ENCODE data around the gene CFAP92.

CFAP92 gene

DNA sequence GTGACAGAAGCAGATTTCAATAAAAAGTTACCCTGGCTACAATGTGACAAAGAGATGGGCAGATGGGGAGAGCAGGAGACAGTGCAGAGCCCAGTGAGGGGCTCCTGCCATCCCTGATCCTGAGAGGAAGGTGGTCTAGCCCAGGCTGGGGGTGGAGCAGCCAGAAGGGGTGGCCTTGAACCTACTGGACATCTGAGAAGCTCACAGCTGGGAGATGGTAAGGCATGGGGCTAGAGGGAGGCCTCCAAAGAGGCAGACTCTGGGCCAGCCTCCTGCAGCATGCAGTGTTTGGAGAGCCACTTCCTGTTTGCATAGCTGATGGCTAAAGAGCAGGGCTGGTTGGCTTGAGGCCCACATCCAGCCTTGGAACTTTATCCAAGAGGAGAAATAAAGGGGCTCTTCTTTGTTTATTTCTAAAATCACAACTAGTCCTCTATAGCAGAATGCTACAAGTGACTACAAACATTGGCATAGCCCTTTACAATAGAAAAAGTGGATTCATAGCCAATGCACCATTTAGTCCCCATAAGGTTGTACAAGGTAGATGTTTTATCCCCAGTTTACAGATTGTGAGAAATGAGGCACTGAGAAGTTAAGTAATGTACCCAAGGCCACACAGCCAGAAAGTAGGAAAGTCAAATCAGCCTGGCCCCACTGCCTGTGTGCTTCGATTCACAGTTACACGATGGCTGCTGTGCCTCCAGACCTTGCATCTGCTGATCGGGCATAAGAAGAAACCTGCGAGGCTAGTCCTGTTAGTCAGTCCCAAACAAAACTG is 11.8 kb upstream of the CFAP92 start:
- DNase-seq, result no peak

DNA sequence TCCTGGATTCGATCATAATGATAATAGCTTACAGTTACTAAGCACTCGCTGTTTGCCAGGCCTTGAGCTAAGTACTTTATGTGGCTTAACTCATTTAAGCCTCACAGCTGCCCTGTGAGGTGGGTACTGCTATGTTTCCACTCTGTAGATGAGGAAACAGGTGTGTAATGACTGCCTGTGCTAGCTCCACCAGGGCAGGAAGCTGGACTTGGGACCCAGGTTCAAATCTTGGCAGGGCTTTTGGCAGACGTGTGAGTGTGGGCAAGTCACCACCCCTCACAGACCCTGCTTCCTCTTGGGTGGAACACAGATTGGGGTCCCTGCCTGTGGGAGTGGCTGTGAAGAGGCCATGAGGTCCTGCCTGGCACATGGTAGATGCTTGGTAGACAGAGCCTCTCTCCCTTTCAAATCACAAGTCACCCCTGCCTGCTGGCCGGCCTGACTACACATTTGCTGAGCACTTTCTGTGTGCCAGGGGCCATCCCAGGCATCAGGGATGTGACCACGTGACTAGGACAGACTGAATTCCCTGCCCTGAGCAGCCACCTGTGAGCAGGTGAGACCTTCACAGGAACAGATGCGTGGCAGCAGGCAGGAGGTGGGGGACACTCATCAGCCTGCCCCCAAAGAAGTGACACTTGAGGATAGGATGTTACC is 10.9 kb upstream of the CFAP92 start:
- no peak for DNase-seq

- peak; percentile 31 to 69 (median 60) for DNase-seq
Observed at GRCh38 chr3:129003578-129004112, 9.8 kb upstream of the CFAP92 start.

DNA sequence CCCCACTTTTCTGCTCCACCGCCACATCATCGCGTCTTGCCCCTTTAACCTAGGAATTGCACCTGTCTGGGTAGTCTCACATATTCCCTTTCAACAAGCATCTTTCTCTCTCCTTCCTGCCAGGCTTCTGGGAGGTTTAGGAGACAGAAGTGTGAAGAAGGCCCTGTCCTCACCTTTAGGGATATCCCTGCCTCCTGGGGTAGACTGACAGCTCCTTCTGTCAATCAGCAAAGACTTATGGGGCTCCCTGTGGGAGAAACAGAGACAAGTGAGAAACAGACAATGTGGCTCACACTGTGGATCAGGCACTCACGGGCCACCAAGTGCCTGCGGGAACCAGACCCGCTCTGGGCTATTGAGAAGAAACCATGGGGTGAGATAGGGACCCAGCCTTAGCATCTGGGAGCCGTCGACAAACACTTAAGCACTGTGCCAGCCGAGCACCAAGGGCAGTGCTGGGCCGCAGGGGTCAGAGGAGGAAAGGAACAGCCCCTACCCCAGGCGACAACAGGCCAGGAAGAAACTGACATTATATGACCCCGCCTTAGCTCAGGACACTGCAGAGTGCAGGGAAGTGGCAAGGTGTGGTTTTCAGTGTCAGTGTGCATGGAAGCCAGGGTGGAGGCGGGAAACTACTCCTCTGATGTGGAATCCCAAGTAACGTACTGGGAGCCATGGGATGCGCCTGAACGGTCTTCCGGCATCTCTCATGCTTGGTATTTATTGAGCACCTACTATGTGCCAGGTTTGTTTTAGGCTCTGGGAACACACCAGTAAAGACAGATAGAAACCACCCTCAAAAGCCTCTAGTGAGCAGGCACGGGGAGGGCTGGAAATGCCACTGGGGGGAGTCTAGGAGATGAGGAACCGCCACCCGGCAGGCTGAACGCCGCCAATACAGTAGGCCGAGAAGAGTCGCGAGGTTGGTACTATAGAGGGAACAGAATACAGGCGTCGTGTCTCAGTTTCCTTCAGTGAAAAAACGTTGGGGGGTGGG is 9.0 kb upstream of the CFAP92 start:
- no peak for DNase-seq

DNA sequence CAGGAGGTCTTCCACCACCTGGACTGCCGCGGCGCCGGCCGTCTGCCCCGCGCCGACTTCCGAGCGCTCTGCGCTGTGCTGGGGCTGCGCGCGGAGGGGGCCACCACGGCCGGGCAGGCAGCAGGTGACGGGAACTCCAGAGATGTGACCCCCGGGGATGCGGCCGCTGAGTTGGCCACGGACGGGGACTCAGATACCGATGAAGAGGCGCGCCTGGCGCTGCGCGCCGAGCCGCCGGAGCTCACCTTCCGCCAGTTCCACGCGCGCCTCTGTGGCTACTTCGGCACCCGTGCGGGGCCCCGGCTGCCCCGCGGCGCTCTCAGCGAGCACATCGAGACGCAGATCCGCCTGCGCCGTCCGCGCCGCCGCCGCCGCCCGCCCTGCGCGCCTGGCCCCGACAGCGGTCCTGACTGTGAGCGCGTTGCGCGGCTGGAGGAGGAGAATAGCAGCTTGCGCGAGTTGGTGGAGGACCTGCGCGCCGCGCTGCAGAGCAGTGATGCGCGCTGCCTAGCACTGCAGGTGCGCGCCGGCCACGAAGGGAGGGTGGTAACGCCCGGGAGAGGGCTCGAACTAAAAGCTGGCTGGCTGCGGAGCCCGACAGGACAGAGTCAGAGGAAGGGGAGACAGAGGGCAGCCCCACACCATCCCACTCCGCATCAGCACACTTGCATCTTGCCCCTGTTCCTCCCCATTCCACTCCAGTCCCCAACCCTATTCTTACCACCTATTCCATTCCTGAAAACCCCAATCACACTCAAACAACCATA is 8.1 kb upstream of the CFAP92 start:
- peak in 4 of 6 experiments; percentile 25 to 59 (median 31) for DNase-seq

DNA sequence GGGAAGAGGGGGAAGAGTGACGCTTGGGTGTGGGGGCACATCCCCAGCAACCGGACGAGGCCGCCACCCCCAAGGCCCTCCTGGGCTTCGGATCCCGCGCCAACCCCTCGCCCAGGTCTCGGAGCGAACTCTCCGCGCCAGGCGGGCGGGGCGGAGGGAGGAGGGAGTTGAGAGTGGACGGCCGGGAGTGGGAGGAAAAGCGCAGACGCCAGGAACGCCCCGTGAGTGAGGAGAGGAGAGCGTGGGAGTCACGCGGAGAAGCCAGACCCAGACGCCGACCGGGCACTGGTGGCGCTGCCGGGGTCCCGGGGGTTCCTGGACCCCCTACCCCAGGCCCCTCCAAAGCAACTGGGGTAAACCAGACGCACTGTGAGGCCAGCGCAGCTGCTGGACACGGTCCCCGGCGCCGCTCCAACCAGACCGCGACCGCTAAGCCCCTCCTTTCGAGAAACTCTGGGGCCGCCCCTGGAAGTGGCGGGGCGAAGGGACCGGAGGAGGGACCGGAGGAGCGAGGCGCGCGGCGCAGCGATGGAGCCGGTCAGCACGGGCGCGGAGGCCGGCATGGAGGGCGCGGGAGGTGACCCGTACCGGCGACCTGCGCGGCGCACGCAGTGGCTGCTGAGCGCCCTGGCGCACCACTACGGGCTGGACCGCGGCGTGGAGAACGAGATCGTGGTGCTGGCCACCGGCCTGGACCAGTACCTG is 7.4 kb upstream of the CFAP92 start, which contains the start of gene EFCC1:
EFCC1 (plus strand) TSS at position 204 of the 705 bp plus-strand sequence; CDS start at position 529, 325 bp downstream.
- peak in 1 of 6 experiments; percentile 12 for DNase-seq

DNA sequence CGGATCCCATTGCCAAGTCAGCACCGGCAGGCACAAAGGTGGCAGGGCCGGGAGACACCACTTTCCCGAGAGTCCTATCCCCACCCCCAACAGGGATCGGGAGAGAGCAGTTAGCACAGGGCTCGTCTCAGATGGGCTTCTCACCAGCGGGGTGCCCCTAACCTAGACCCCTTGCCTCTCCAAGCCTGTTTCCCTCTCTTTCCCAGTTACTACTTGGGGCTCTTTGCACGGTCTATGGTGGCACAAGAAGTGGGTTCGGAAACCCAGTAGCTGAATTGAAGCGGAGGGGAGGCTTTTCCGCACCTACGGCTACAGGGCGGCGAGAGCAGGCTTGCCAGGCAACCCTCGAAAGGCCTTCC is 6.8 kb upstream of the CFAP92 start:
- no peak for DNase-seq

- DNase-seq, result no peak
Observed at GRCh38 chr3:128999102-128999501, 5.2 kb upstream of the CFAP92 start.

DNA sequence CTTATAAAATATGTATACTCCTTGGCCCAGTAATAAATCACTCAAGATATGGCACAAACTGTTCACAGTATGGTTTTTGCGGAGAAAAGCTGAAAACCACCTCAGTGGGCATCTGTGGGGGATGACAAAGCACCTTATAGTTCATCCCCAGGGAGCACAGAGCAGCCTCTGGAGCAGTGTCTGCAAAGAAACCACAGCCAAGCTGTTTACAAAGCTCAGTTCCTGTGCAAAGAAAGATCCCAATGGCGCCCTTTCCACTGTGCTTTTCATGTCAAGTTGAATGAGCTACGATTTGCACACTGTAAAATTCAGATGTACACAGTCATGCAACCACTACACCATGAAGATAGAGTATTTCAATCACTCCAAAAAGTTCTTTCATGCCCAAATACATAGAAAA is 4.7 kb upstream of the CFAP92 start:
- peak in 1 of 6 experiments; percentile 10 for DNase-seq

- no peak for DNase-seq
Observed at GRCh38 chr3:128997486-128998133, 3.7 kb upstream of the CFAP92 start.

GRCh38 chr3:128996726-128997125 is 2.9 kb upstream of the CFAP92 start:
- DNase-seq, result no peak

- no peak for DNase-seq
Observed at GRCh38 chr3:128996200-128996599, 2.3 kb upstream of the CFAP92 start.

DNA sequence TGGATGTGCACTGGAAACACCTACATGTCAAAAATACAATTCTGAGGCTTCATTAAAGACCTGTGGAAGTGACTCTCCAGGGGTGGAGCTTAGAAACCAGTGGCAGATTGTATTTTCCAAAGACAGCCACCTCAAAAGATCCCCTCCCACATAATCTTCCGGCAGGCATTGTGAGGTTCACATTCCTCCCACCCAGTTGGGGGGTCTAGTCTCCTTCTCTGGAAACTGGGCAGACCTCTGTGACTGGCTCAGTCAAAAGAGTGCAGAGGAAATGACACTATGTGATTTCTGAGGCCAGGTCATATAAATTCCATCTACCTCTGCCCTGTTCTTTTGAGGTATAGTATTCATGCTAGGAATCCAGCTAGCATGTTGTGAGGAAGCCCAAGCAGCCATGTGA is 1.9 kb upstream of the CFAP92 start:
- DNase-seq, result no peak

GRCh38 chr3:128994581-128995546 is 988 bp upstream of the CFAP92 start:
- peak in 1 of 6 experiments; percentile 6 for DNase-seq

DNA sequence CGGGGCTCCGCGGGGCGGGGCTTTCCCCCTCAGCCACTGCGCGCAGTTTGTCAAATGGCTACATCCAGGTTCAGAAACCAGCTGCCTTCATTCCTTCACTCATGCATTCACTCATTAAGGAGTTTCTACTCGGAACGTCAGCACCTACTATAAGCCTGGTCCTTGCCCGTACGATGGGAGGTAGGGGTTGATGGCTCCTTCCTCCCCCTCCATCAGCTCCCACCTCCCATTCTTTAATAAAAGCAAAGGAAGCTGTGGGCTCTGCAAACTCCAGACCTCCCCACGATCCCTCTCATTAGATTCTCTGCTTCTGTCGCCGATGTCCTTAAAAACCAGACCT is 267 bp upstream of the CFAP92 start:
- no peak for DNase-seq

DNA sequence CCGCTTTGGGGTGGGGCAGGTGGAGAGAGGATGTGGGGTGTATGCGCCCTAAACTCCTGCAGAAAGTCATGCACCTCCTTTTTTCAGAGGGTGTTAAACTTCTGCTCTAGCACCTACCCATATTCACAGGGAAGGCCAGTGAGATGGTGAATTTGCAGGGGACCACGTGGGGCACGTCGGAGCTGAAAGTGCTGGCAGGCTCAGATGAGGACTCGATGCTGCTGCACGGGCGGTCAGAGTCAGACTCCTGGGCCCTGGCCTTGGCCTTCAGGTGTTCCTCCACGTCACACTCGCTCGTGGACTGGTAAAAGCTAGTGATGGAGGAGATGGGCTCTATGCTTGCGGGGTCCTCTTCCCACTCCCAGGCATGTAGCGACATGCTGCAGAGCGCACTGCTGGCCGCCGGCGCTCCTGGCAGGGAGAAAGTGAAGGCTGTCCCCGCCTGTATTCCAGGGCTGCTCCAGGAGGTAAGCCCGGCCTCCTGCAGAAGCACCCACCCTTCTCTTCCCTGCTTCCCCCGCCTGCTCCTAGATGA is 883 bp downstream of the CFAP92 start:
- no peak for DNase-seq

DNA sequence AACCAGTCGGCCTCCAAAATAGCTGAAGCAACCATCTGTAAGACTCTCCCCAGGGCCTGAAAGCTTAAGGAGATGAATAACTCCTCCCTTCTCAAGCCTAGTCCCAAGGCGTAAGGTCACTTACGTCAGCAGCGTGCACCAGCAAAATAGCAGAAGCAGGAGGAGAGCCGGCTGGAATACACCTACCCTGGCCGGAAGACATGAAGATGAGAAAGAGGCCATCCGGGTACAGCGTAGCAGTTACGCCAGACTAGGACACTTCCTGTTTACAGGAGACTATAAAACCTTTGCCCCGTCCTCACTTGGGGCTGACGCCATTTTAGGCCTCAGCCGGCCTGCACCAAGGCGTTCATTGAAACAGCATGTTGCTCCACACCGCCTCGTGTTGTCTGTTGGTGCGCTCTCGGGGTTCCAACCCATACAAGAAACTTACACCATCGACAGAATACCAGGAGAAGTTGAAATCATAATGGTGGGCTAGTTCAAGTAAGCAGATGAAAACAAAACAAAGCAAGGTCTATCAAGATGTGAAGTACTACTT is 2.5 kb downstream of the CFAP92 start:
- no peak for DNase-seq

DNA sequence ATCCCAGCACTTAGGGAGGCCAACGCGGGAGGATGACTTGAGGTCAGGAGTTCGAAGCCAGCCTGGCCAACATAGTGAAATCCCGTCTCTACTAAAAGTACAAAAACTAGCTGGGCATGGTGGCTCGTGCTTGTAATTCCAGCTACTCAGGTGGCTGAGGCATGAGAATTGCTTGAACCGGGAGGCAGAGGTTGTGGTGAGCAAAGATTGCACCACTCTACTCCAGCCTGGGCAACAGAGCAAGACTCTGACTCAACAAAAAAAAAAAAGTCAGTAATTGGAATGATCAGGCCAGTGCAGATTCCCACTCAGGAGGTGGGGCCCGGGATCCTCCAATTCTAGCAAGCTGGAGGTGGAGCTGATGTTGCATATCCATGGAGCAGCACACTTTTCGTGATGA is 5.6 kb downstream of the CFAP92 start:
- DNase-seq, result no peak
